ENCODE data around the gene CCDC106.

The CCDC106 gene

DNA sequence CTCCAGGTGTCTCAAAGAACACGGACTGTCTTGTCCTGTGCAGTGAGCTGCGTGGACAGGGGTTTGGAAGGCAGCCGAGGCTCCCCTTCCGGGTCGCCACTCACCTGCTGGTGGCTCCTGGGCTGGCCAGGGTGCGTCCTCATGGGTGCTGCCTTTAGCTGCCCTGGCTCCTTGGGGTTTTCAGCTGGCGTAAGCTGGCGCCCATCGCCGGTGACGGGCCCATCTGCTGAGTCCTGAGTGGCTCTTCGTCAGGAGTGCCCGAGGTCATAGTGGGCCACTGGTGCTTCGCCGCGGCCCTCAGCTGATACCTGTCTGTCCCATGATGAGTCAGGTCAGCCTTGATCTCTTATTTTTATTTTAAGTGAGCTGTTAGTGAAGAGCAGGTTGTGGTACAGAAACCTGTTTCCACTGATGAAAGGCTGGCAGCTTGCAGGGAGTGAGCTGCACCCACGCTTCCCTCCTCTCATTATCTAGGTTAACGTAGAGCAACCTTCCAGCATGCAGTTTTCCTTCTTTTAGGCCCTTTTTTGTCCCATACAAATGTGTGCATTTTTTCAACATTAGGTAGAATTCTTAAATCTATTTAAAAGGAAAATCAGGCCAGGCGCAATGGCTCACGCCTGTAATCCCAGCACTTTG is 45.4 kb downstream of the CCDC106 start:
- CTCF ChIA-PET: interaction anchor here (0.9 to 1.1 kb wide), 3 partner anchors 10 to 640 kb away, joined by 3 to 4 read pairs (median 4); no protein-coding TSS in a partner anchor

DNA sequence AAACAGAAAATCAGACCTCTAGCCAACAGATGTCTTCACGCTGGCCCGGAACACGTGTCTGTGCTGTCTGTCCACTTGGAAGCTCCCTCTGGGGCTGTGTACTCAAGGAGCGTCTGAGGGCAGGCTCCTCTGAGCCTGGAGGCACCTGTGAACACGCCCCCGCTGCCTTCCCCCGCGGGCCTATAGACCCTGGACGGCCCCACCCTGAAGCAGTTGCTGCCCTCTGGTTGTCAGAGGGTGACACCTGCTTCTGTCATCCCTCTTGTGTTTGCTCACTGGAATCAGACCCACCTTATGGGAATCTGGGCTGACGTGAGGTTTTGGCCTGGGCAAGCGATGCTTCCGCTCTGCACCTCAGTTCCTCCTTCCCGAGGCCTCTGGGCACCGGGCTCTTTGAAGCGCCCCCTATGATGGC is 46.2 kb downstream of the CCDC106 start:
- DNase-seq (ENCODE audit: extremely low spot score): no peak
- ChIA-PET CTCF (no interaction called here), POLR2A (interaction anchor here (0.7 kb wide), 1 partner anchor 22 kb away, joined by 12 read pairs; no protein-coding TSS in a partner anchor)
- TF ChIP-seq, protein P1, sequence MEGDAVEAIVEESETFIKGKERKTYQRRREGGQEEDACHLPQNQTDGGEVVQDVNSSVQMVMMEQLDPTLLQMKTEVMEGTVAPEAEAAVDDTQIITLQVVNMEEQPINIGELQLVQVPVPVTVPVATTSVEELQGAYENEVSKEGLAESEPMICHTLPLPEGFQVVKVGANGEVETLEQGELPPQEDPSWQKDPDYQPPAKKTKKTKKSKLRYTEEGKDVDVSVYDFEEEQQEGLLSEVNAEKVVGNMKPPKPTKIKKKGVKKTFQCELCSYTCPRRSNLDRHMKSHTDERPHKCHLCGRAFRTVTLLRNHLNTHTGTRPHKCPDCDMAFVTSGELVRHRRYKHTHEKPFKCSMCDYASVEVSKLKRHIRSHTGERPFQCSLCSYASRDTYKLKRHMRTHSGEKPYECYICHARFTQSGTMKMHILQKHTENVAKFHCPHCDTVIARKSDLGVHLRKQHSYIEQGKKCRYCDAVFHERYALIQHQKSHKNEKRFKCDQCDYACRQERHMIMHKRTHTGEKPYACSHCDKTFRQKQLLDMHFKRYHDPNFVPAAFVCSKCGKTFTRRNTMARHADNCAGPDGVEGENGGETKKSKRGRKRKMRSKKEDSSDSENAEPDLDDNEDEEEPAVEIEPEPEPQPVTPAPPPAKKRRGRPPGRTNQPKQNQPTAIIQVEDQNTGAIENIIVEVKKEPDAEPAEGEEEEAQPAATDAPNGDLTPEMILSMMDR (IDR thresholded peaks at IDR 0.05; ENCODE audit: control extremely low read depth, extremely low read depth, low read depth, missing control alignments): no peak

More for the DNA sequence above, 45.4 kb downstream of the CCDC106 start:
- TF ChIP-seq, protein P1 (IDR thresholded peaks at IDR 0.05; ENCODE audit: control extremely low read depth, extremely low read depth, low read depth, missing control alignments): no peak
- POLR2A ChIA-PET: interaction anchor here (0.7 kb wide), 1 partner anchor 22 kb away, joined by 12 read pairs; no protein-coding TSS in a partner anchor
- DNase-seq (ENCODE audit: extremely low spot score): no peak

DNA sequence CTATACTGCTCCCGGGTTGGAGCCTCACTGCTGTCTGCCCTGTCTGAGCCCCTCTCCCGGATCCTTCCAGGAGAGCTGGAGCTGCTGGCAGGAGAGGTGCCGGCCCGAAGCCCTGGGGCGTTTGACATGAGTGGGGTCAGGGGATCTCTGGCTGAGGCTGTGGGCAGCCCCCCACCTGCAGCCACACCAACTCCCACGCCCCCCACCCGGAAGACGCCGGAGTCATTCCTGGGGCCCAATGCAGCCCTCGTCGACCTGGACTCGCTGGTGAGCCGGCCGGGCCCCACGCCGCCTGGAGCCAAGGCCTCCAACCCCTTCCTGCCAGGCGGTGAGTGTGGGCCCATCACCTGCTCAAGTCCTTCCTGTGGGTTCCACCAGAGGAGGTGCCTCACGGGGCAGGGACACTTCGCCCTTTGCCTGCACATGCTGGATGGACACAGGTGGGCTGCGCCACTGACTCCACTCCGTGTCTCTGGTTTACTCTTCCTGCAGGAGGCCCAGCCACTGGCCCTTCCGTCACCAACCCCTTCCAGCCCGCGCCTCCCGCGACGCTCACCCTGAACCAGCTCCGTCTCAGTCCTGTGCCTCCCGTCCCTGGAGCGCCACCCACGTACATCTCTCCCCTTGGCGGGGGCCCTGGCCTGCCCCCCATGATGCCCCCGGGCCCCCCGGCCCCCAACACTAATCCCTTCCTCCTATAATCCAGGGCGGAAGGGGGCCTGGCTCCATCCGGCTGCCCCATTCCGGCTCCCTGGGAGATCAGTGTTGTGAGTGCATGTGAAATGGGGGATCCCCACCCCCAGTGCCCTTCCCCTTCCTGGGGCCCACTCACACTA is 46.9 kb downstream of the CCDC106 start:
- no peak for DNase-seq (ENCODE audit: extremely low spot score)
- TF ChIP-seq, protein P1 (IDR thresholded peaks at IDR 0.05; ENCODE audit: control extremely low read depth, extremely low read depth, low read depth, missing control alignments): no peak
- ChIA-PET POLR2A (no interaction called here), CTCF (no interaction called here)

DNA sequence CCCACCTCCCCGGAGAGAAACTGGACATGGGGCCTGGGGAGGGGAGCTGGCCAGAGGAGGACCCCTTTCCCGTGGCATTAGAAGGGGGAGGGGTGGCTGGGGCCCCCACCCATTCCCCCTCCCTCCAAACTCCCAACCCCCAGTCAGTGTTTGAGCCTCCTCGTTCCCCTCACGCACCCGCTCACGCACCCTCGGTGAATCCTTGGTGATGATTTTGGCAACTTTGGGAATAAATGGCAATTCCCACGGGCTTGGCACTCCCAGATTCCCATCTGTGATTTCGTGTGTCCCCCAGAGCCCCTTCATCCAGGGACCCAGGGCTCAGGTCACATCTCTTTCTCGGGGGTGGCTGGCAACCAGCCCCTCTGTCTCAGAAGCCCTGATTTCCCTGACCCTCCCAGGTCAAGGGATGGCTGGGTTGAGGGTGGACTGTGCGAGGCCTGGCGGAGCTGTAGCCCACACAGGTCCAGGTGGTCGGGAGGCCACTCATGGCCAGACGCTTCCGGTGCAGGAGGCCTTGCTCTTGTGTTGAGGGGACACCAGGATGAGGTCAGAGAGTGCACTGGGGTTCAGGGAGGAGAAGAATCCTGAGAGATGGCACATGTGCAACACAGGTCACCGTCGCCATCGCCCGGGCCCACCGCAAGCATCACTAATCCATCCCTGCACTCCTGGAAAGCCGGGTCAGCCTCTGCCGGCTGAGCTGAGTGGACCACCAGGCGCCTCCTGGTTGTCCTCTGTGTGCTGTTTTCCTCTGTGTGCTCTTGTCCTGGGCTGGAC is 47.7 kb downstream of the CCDC106 start:
- DNase-seq (ENCODE audit: extremely low spot score): no peak
- TF ChIP-seq, protein P1 (IDR thresholded peaks at IDR 0.05; ENCODE audit: control extremely low read depth, extremely low read depth, low read depth, missing control alignments): no peak
- ChIA-PET POLR2A (no interaction called here), CTCF (no interaction called here)

DNA sequence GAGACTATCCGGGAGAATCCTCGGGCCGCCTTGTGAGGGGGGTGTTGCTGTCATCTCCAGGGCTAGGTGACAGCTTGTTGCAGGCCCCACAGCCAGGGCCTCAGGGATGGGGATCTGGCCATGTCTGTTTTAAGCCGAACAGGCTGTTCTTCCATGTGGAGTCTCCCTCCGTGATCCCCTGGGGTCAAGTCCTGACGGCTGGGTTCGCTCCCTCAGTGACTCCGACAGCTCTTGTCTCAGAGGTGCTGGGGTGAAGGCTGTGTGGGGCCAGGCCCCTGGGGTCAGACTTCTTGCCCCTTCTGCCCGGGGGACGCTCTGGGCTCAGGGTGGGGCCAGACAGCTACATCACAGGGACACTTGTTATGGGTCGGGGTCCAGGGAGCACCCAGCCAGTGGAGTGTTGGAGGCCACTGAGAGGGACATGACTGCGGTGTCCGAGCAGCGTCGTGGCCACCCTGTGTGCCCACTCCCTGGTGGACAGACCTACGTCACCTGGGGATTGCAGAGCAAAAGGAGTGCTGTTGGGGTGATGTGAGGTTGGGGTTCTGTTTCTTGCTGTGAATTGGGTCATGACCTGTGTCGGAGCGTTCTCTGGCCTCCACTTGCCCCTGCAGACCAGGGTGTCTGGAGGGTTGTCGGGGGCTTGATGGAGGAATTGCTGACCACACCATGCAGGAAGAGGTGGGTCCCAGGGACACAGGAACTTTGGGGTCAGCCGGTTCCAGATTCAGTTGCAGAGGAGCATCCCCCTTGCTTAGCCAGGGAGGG is 48.5 kb downstream of the CCDC106 start:
- ChIA-PET POLR2A (no interaction called here), CTCF (no interaction called here)
- no peak for DNase-seq (ENCODE audit: extremely low spot score)
- TF ChIP-seq, protein P1 (IDR thresholded peaks at IDR 0.05; ENCODE audit: control extremely low read depth, extremely low read depth, low read depth, missing control alignments): no peak

DNA sequence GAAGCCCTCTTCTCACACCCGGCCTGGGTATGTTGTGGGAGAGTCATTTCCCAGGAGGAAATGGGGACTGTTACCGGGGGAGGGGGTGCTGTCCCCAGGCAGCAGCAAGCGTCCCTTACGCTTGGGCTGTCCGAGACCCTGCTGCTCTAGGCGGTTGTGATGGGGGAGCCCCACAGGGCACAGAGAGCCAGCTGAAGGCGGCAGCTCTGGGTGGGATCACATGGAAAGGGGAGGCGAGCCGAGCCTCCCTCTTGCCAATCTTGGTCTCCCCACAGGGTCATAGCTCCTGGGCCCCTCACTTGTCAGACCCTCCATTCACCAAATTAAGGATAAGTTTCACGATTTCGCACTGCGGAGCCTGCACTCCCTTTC is 49.0 kb downstream of the CCDC106 start:
- DNase-seq (ENCODE audit: extremely low spot score): no peak
- POLR2A ChIA-PET: no interaction called here
- TF ChIP-seq, protein P1 (IDR thresholded peaks at IDR 0.05; ENCODE audit: control extremely low read depth, extremely low read depth, low read depth, missing control alignments): no peak
- CTCF ChIA-PET: no interaction called here
